Measurements from ENCODE around the gene LETMD1.

The LETMD1 gene

GRCh38 chr12:51080136-51080535 lies 32.0 kb downstream of the LETMD1 start:
- no peak for DNase-seq

GRCh38 chr12:51081421-51081820 lies 33.3 kb downstream of the LETMD1 start:
- DNase-seq: no peak

GRCh38 chr12:51082561-51083125 lies 34.5 kb downstream of the LETMD1 start:
- peak; percentile 40 for DNase-seq

- peak; percentile 98 for DNase-seq
Observed at GRCh38 chr12:51083126-51083833, 35.2 kb downstream of the LETMD1 start, which contains the start of gene CSRNP2. Gene CSRNP2 (minus strand): TSS chr12:51083596. CDS start chr12:51076561, 7,035 bp downstream.

GRCh38 chr12:51085757-51086156 lies 37.6 kb downstream of the LETMD1 start:
- DNase-seq: no peak

GRCh38 chr12:51086933-51087332 lies 38.8 kb downstream of the LETMD1 start:
- no peak for DNase-seq

GRCh38 chr12:51087818-51088217 lies 39.7 kb downstream of the LETMD1 start:
- no peak for DNase-seq

GRCh38 chr12:51090705-51091229 lies 42.6 kb downstream of the LETMD1 start:
- DNase-seq: no peak

- DNase-seq: no peak
Observed at GRCh38 chr12:51098611-51099010, 50.5 kb downstream of the LETMD1 start.

- DNase-seq: no peak
Observed at GRCh38 chr12:51103977-51104376, 55.9 kb downstream of the LETMD1 start.

- DNase-seq: no peak
Observed at GRCh38 chr12:51108136-51108535, 60.0 kb downstream of the LETMD1 start.
